Calu3 (cell line): ENCODE measurements around the gene RHBDL1. TPM values are rescaled to one million over a fixed set of nuclear protein-coding genes. Genes with fewer than 3 reads are reported as not detected.

Source experiments
- BruUV-seq: library from RNA; stranded (reverse); fragments of 400-500 nt; replicated peaks from 2 replicates; lab custom pipeline; 2021; lab: Mats Ljungman, UMichigan
- CTCF ChIA-PET: fragments of 300-600 bp; sonication (Branson Sonifier 250); formaldehyde crosslinking; loops from one replicate; lab custom pipeline; 2022; ENCODE audit warnings: antibody characterized with exemption; lab: Charles Lee
- DNase-seq: peaks from one replicate; pipeline ENCODE4 v3.0.0; 2022
- H3K27ac Mint-ChIP-seq: one replicate; pipeline ENCODE4 v1.8.0; 2022; ENCODE audit warnings: mixed read lengths; ENCODE audit not compliant: unreplicated experiment
- H3K27me3 Mint-ChIP-seq: one replicate; pipeline ENCODE4 v1.8.0; 2022; ENCODE audit warnings: mixed read lengths; ENCODE audit not compliant: unreplicated experiment
- H3K36me3 Mint-ChIP-seq: one replicate; pipeline ENCODE4 v1.8.0; 2022; ENCODE audit warnings: mild to moderate bottlenecking, moderate library complexity, mixed read lengths; ENCODE audit not compliant: insufficient read depth, unreplicated experiment
- H3K4me1 Mint-ChIP-seq: one replicate; pipeline ENCODE4 v1.8.0; 2022; ENCODE audit warnings: mild to moderate bottlenecking, low read depth, mixed read lengths; ENCODE audit not compliant: unreplicated experiment
- H3K4me3 Mint-ChIP-seq: one replicate; pipeline ENCODE4 v1.8.0; 2022; ENCODE audit warnings: mild to moderate bottlenecking, low read depth, moderate library complexity, mixed read lengths; ENCODE audit not compliant: unreplicated experiment
- H3K9me3 Mint-ChIP-seq: one replicate; pipeline ENCODE4 v1.8.0; 2022; ENCODE audit warnings: low read depth, mixed read lengths; ENCODE audit not compliant: unreplicated experiment
- intact Hi-C: fragments of 100-400 bp; cut with micrococcal nuclease; formaldehyde crosslinking; loops from one replicate; pipeline ENCODE4 v1.10.0; 2022; ENCODE audit not compliant: unreplicated experiment
- total RNA-seq: library from RNA; stranded (reverse); gene quantifications from 2 replicates; pipeline ENCODE4 v1.2.3, GENCODE V29; 2022
- TF ChIP-seq, protein P1 (sequence below): fragments of 200-600 bp; IDR thresholded peaks from one replicate; pipeline ENCODE4 v1.8.0; 2022; ENCODE audit warnings: antibody characterized with exemption; ENCODE audit not compliant: unreplicated experiment

Gene RHBDL1
- total RNA-seq, 1 experiment from 2014 or later: 2.6 TPM

GRCh38 chr16:725463-726187 is 50.2 kb downstream of the RHBDL1 start:
- TF ChIP-seq, protein P1, sequence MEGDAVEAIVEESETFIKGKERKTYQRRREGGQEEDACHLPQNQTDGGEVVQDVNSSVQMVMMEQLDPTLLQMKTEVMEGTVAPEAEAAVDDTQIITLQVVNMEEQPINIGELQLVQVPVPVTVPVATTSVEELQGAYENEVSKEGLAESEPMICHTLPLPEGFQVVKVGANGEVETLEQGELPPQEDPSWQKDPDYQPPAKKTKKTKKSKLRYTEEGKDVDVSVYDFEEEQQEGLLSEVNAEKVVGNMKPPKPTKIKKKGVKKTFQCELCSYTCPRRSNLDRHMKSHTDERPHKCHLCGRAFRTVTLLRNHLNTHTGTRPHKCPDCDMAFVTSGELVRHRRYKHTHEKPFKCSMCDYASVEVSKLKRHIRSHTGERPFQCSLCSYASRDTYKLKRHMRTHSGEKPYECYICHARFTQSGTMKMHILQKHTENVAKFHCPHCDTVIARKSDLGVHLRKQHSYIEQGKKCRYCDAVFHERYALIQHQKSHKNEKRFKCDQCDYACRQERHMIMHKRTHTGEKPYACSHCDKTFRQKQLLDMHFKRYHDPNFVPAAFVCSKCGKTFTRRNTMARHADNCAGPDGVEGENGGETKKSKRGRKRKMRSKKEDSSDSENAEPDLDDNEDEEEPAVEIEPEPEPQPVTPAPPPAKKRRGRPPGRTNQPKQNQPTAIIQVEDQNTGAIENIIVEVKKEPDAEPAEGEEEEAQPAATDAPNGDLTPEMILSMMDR: no peak
- DNase-seq: no peak
- Mint-ChIP-seq H3K36me3 (peaks cover 70% of the 10 kb centered on the region), H3K27ac (no peak overlapping the region), H3K4me1 (no peaks in the 10 kb centered on the region), H3K4me3 (peak overlapping the region; percentile 74), H3K27me3 (no peaks in the 10 kb centered on the region), H3K9me3 (no peaks in the 10 kb centered on the region)
- intact Hi-C loops: no loop called here
- CTCF ChIA-PET: interaction anchor here (1.1 to 1.8 kb wide), 2 partner anchors 9 to 16 kb away, joined by 3 to 10 read pairs; no protein-coding TSS in a partner anchor
- no TSS peak for BruUV-seq

DNA sequence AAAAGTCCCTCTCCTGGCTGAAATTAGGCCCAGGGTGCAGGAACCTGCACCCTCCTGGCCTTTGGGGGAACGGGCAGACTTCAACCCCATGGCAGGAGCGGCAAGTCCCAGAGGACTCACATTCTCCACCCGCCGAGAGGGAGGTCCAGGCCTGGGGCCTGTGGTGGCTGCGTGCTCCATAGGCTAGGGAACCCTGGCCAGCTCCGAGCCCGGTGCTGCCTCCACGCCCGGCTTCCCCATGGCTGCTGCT is 50.6 kb downstream of the RHBDL1 start:
- peak overlapping the region; percentile 74 for H3K4me3 Mint-ChIP-seq
- H3K36me3 Mint-ChIP-seq: peaks cover 69% of the 10 kb centered on the region
- intact Hi-C loops: no loop called here
- TF ChIP-seq, protein P1: no peak
- no TSS peak for BruUV-seq
- no peaks in the 10 kb centered on the region for H3K27me3 Mint-ChIP-seq
- no peak overlapping the region for H3K27ac Mint-ChIP-seq
- H3K4me1 Mint-ChIP-seq: no peaks in the 10 kb centered on the region
- DNase-seq: no peak
- CTCF ChIA-PET: interaction anchor here (1.8 kb wide), 1 partner anchor 10 kb away, joined by 10 read pairs; no protein-coding TSS in a partner anchor
- no peaks in the 10 kb centered on the region for H3K9me3 Mint-ChIP-seq

DNA sequence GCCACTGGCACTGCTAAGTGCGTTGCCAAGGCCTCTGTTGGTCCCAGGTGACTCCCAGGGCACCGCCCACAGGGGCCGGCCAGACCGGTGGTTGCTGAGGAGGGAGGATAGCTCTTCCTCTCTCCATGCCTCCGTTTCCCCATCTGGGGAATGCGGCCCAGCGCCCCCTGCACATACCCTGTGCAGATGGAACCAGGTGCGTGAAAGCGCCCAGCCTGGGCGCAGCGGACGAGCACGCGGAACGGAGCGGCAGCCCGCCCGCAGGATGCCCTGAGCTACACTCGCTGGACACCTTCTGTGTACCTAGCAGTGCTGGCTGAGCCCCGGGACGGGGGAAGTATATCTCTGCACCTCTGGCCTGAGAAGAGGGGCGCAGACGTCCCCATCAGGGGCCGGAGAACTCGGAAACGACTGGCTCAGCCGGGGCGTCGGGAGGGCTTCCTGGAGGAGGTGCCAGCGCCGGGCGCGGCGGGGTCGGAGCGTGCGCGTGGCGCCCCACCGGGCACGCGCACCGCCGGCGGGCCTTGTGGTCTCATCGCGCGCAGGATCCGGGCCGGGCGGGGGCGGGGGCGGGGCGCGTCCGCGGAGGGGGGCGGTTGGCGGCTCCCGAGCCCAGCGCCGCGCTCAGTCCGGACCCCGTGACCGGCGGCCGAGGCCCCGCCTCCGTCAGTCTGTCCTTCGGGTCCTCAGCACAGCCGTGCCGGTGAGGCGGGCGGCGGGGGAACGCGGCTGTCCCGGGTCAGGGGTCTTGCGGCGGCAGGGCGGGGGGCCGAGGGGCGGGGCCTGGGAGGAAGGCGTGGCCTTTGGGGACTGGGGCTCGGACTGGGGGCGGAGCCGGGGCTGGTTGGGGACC is 51.2 kb downstream of the RHBDL1 start, which contains the start of the genes CCDC78 and HAGHL:
Gene CCDC78, minus strand, starts transcription at position 6 of the 853 bp plus-strand sequence. CDS start 76 bp downstream, outside the sequence.
Gene HAGHL, plus strand, starts transcription at position 669 of the 853 bp plus-strand sequence. CDS start 404 bp downstream, outside the sequence.
- TF ChIP-seq, protein P1: no peak
- BruUV-seq: no TSS peak
- Mint-ChIP-seq H3K36me3 (peaks cover 63% of the 10 kb centered on the region), H3K27ac (no peak within 1 kb of the TSS), H3K27me3 (no peaks in the 10 kb centered on the region), H3K4me3 (peak within 1 kb of the TSS; percentile 74), H3K4me1 (no peaks in the 10 kb centered on the region), H3K9me3 (no peaks in the 10 kb centered on the region)
- DNase-seq: peak; percentile 65
- intact Hi-C loops: no loop called here
- CTCF ChIA-PET: interaction anchor here (0.6 to 1.8 kb wide), 2 partner anchors 11 to 59 kb away, joined by 3 to 10 read pairs; partner anchors contain the start of gene RHOT2

- Mint-ChIP-seq H3K27ac (no peak overlapping the region), H3K27me3 (no peaks in the 10 kb centered on the region), H3K4me1 (no peaks in the 10 kb centered on the region), H3K36me3 (peaks cover 57% of the 10 kb centered on the region), H3K9me3 (no peaks in the 10 kb centered on the region), H3K4me3 (peak overlapping the region; percentile 74)
- DNase-seq: no peak
- intact Hi-C loops: no loop called here
- BruUV-seq: no TSS peak
- CTCF ChIA-PET: interaction anchor here (0.7 to 1.1 kb wide), 3 partner anchors 11 to 15 kb away, joined by 3 to 7 read pairs (median 3); partner anchors contain the start of gene CIAO3
- TF ChIP-seq, protein P1: no peak
These were observed 52.0 kb downstream of the RHBDL1 start for GRCh38 chr16:727291-727977.
